Breast epithelium (tissue), 3 donors: ENCODE results near the gene NUBPL.

Experiments used
- POLR2A ChIP-seq: fragments of 450-650 bp; IDR thresholded peaks from one replicate; pipeline ENCODE4 v1.6.1; 2016; ENCODE audit warnings: antibody characterized with exemption, mild to moderate bottlenecking, moderate library complexity
- TF ChIP-seq, protein P1 (sequence below), 3 donors: fragments of 450-650 bp; IDR thresholded peaks; one replicate each; pipeline ENCODE4 v1.5.1; 2016 to 2017; ENCODE audit warnings: antibody characterized with exemption in 3 of 3, mild to moderate bottlenecking in 3 of 3, moderate library complexity in 3 of 3

DNA sequence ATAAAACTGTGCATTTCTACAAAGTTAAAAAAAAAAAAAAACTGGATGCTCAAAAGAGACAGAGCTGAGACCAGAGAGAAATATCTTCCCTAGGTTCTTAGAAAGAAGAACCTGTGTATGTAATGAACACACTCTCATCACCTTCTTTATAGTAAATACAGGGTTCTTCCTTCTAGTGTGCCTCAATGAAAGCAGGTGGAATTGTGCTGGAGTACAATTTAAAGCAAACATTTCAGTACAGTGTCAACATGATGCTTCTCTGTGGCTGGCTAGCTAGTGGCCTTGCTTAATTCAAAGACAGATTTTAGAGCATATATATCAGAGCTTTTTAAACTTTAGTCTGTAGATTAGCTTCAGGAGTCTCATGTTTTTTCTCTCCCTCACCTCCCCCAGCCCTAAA is 266.1 kb downstream of the NUBPL start:
- TF ChIP-seq, protein P1, sequence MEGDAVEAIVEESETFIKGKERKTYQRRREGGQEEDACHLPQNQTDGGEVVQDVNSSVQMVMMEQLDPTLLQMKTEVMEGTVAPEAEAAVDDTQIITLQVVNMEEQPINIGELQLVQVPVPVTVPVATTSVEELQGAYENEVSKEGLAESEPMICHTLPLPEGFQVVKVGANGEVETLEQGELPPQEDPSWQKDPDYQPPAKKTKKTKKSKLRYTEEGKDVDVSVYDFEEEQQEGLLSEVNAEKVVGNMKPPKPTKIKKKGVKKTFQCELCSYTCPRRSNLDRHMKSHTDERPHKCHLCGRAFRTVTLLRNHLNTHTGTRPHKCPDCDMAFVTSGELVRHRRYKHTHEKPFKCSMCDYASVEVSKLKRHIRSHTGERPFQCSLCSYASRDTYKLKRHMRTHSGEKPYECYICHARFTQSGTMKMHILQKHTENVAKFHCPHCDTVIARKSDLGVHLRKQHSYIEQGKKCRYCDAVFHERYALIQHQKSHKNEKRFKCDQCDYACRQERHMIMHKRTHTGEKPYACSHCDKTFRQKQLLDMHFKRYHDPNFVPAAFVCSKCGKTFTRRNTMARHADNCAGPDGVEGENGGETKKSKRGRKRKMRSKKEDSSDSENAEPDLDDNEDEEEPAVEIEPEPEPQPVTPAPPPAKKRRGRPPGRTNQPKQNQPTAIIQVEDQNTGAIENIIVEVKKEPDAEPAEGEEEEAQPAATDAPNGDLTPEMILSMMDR (IDR thresholded peaks at IDR 0.05) = no peak
- TF ChIP-seq POLR2A = no peak
